Stomach (tissue), 9 donors: ENCODE data around the gene EHD4. TPM values are rescaled to one million over a fixed set of nuclear protein-coding genes. Genes with fewer than 3 reads are reported as not detected.
A peak's percentile ranks its signal among the peaks of the same experiment; 100 is the strongest.

Experiments used
- DNase-seq, 2 donors: peaks; one replicate each; pipeline versions ENCODE4 v3.0.0 to v3.0.0-alpha.2; 2013 to 2019
- H3K27ac ChIP-seq, 5 donors: fragments of 200-600 bp in 4 of 5; sonication (generic) in 4 of 5; one replicate each; pipeline ENCODE4 v1.5.1; 2013 to 2019; ENCODE audit warnings: mild to moderate bottlenecking in 1 of 5, moderate library complexity in 1 of 5
- H3K27me3 ChIP-seq, 3 donors: fragments of 200-600 bp; sonication (generic); one replicate each; pipeline ENCODE4 v1.5.1; 2017 to 2019; ENCODE audit warnings: mixed run types in 1 of 3
- H3K36me3 ChIP-seq, 4 donors: fragments of 200-600 bp; sonication (generic); 1 replicate in 3 of 4; 2 replicates in 1 of 4; pipeline ENCODE4 v1.5.1; 2016 to 2019
- H3K4me1 ChIP-seq, 4 donors: fragments of 200-600 bp; sonication (generic); one replicate each; pipeline ENCODE4 v1.5.1; 2016 to 2019
- H3K4me3 ChIP-seq, 4 donors: fragments of 200-600 bp; sonication (generic) in 3 of 4; one replicate each; pipeline ENCODE4 v1.5.1; 2016 to 2019; ENCODE audit warnings: mild to moderate bottlenecking in 1 of 4
- H3K9me3 ChIP-seq, 4 donors: fragments of 200-600 bp; sonication (generic); one replicate each; pipeline ENCODE4 v1.5.1; 2016 to 2019
- EP300 ChIP-seq: sonication (generic); formaldehyde crosslinking; IDR thresholded peaks from one replicate; pipeline ENCODE4 v1.6.1; 2017; ENCODE audit warnings: antibody characterized with exemption
- POLR2A ChIP-seq, 4 donors: fragments of 450-650 bp; IDR thresholded peaks; one replicate each; pipeline ENCODE4 v1.6.1; 2016; ENCODE audit warnings: antibody characterized with exemption in 4 of 4, control low read depth in 2 of 4, mild to moderate bottlenecking in 1 of 4, moderate library complexity in 1 of 4
- POLR2AphosphoS5 ChIP-seq, 3 donors: sonication (generic); formaldehyde crosslinking; IDR thresholded peaks; one replicate each; pipeline ENCODE4 v1.6.1; 2016; ENCODE audit warnings: antibody characterized with exemption in 3 of 3
- WGBS, 5 donors: extraction: QIAGEN DNeasy Blood & Tissue Kit in 3 of 5; methylation state at CpG; one replicate each; pipeline versions ENCODE4 v1.1.5 to v1.1.7; 2013 to 2018; 5-methylcytosine and 5-hydroxymethylcytosine counted together
- intact Hi-C: fragments of 100-400 bp; cut with DNase I; formaldehyde crosslinking; loops from one replicate; pipeline ENCODE4 v1.15.1; 2023; ENCODE audit warnings: low total_unique reads
- polyA plus RNA-seq, 3 donors: library from polyadenylated mRNA; stranded (reverse); fragments of 200-250 nt; gene quantifications; one replicate each; pipeline ENCODE4 v1.2.3, GENCODE V29; 2013
- total RNA-seq, 5 donors: library from RNA; depleted of rRNA; stranded (reverse); fragments of >200 nt; gene quantifications; one replicate each; pipeline versions ENCODE4 v1.1.0 to v1.2.3, GENCODE V29; 2014 to 2016
- TF ChIP-seq, protein P1 (sequence below), 7 experiments: fragments of 450-650 bp in 4 of 7; fragments of 200-600 bp in 3 of 7; sonication (generic) in 3 of 7; IDR thresholded peaks; one replicate each; pipeline ENCODE4 v1.5.1; 2016 to 2019; ENCODE audit warnings: antibody characterized with exemption in 7 of 7, control low read depth in 2 of 7, mild to moderate bottlenecking in 1 of 7
- donor health status: healthy with polysubstance abuse.
- donor health status: Bipolar disorder and iron deficiency.
- donor health status: healthy.

Gene EHD4
- total and polyA plus RNA-seq, 8 donors, result 5.8 to 86.4 (median 16.2) TPM

DNA sequence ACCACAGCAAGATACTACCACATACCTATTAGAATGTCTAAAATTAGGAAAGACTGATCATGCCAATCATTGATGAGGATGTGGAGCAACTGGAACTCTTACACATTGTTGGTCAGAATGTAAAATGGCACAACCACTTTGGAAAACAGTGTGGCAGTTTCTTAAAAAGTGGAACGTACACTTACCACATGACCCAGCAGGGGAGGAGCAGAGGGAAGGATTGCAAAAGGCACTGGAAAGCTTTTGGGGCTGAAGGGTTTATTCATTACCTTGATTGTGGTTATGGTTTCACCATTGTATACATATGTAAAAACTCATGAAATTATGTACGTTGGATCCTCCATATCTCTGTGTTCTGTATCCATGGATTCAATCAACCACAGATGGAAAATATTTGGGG, 3.3 kb upstream of the EHD4 start:
- intact Hi-C loops, result no loop called here
- TF ChIP-seq, protein P1, sequence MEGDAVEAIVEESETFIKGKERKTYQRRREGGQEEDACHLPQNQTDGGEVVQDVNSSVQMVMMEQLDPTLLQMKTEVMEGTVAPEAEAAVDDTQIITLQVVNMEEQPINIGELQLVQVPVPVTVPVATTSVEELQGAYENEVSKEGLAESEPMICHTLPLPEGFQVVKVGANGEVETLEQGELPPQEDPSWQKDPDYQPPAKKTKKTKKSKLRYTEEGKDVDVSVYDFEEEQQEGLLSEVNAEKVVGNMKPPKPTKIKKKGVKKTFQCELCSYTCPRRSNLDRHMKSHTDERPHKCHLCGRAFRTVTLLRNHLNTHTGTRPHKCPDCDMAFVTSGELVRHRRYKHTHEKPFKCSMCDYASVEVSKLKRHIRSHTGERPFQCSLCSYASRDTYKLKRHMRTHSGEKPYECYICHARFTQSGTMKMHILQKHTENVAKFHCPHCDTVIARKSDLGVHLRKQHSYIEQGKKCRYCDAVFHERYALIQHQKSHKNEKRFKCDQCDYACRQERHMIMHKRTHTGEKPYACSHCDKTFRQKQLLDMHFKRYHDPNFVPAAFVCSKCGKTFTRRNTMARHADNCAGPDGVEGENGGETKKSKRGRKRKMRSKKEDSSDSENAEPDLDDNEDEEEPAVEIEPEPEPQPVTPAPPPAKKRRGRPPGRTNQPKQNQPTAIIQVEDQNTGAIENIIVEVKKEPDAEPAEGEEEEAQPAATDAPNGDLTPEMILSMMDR (IDR thresholded peaks at IDR 0.05), result no peak
- TF ChIP-seq EP300 (no peak), POLR2A (IDR thresholded peaks at IDR 0.05) (no peak), POLR2AphosphoS5 (IDR thresholded peaks at IDR 0.05) (no peak)
- no peak for DNase-seq
- H3K4me1 ChIP-seq, result peaks cover 11 to 38% (median 26%) of the 10 kb centered on the region in 4 donors
- no peaks in the 10 kb centered on the region for H3K9me3 ChIP-seq
- no peak overlapping the region for H3K4me3 ChIP-seq
- no peaks in the 10 kb centered on the region for H3K36me3 ChIP-seq
- H3K27ac ChIP-seq, result no peak overlapping the region
- peaks cover 0 to 4% (median 0%) of the 10 kb centered on the region in 3 donors for H3K27me3 ChIP-seq
- 49 to 81% (median 69%) methylated on average over 2 of the region's 2 CpGs for WGBS, 5 donors

DNA sequence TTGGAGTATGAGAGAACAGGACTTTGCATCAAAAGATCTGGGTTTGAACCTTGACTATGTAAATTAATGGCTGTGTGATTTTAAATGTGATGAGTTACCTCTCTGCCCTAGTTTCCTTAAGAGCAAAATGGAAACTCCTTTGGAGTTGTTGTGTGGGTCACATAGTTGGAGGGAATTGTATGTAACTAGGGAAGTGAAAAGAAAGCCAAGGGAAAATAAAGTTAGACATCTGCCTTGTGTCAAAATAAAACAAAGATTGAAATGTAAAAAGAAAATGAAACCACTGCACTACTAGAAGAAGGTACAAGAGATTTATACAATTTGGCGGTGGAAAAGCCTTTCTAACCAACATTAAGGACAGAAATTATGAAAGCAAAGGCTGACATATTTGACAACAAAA, 1.7 kb upstream of the EHD4 start:
- no peaks in the 10 kb centered on the region for H3K9me3 ChIP-seq
- H3K27ac ChIP-seq, result no peak overlapping the region
- 86 to 94% (median 87%) methylated on average over 1 of the region's 1 CpG for WGBS, 5 donors
- intact Hi-C loops, result no loop called here
- DNase-seq, result no peak
- H3K4me3 ChIP-seq, result no peak overlapping the region
- peaks cover 0 to 38% (median 28%) of the 10 kb centered on the region in 4 donors for H3K4me1 ChIP-seq
- no peaks in the 10 kb centered on the region for H3K36me3 ChIP-seq
- peaks cover 0 to 4% (median 0%) of the 10 kb centered on the region in 3 donors for H3K27me3 ChIP-seq
- TF ChIP-seq POLR2AphosphoS5 (IDR thresholded peaks at IDR 0.05) (no peak), EP300 (no peak), POLR2A (IDR thresholded peaks at IDR 0.05) (no peak)
- TF ChIP-seq, protein P1 (IDR thresholded peaks at IDR 0.05), result no peak

DNA sequence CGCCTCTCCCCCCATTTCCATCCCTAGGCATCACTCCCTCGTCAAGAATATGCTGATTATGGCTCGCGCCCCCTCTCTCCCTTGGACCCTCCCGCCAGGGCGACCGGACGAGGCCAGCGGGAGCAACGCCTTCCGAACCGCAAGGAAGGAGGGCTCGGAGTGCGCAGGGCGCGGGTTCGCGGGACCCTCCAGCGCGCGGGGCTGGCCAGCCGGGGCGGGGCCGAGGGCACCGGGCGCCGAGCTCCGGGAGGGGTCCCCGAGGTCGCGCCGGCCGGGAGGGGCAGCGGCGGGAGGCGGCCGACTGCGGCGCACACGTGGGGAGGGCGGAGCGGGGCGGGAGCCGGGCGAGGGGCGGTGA, 483 bp downstream of the EHD4 start:
- peak overlapping the region; percentile 81 to 97 (median 96) for H3K4me3 ChIP-seq

DNA sequence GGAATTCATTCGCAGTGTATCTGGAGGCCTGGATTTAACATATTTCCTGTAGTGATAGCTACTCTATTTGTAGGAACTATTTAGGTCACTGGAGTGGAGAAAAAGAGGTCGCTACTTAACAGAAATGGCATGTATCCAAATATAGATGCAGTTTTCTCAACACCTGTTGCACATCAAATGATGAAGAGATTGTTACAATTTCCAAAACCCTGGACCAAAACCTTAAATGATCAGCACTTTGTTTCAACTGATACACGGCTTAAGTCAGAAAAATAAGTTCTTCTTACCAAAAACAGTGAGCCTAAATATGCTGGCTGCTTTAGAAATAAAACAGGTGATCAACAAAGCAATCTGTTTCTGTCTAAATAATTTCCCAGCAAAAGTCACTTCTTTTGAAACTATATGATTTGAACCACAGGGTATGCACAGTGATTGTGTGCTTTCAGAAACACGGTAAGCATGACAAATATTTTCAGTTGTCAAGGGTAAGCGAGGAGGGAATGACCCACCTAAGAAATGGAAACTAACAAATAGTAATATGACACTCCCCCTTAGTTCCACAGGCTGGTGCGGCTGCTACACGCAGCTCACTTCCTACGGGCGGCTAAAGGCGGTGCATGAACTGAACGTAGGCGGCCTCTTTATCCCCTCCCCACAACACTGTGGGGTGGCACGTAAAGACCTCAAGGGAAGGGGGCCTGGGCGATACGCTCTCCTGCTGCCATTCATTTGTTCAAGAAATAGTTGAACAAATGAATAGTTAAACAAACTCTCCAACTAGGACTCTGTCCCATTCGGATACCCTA, 1.1 kb downstream of the EHD4 start:
- Histone ChIP-seq H3K4me1 (peaks cover 10 to 64% (median 49%) of the 10 kb centered on the region in 4 donors), H3K4me3 (peak overlapping the region; percentile 81 to 97 (median 96)), H3K27ac (peak overlapping the region; percentile 93 to 99 (median 96)), H3K36me3 (no peaks in the 10 kb centered on the region), H3K27me3 (no peaks in the 10 kb centered on the region), H3K9me3 (no peaks in the 10 kb centered on the region)
- TF ChIP-seq, protein P1 (IDR thresholded peaks at IDR 0.05), result peak in 1 of 7 experiments; percentile 2
- TF ChIP-seq POLR2AphosphoS5 (IDR thresholded peaks at IDR 0.05) (peak; percentile 34 to 78 (median 78)), EP300 (no peak), POLR2A (IDR thresholded peaks at IDR 0.05) (peak in 1 of 4 donors; percentile 19)
- WGBS, 5 donors, result 3 to 6% (median 5%) methylated on average over 16 of the region's 16 CpGs
- intact Hi-C loops, result no loop called here
- peak; percentile 70 to 91 for DNase-seq

More for the DNA sequence above, 483 bp downstream of the EHD4 start:
- peaks cover 6 to 58% (median 43%) of the 10 kb centered on the region in 4 donors for H3K4me1 ChIP-seq
- WGBS, 5 donors, result 0 to 1% (median 0%) methylated on average over 4 to 46 of the region's 46 CpGs
- TF ChIP-seq POLR2AphosphoS5 (IDR thresholded peaks at IDR 0.05) (no peak), POLR2A (IDR thresholded peaks at IDR 0.05) (no peak)
- TF ChIP-seq, protein P1 (IDR thresholded peaks at IDR 0.05), result no peak
- H3K36me3 ChIP-seq, result no peaks in the 10 kb centered on the region
- H3K27ac ChIP-seq, result peak overlapping the region; percentile 93 to 99 (median 96)
- H3K9me3 ChIP-seq, result no peaks in the 10 kb centered on the region
- H3K27me3 ChIP-seq, result peaks cover 0 to 4% (median 0%) of the 10 kb centered on the region in 3 donors
- intact Hi-C loops, result no loop called here
- peak; percentile 27 to 78 for DNase-seq
